K562 (cell line): ENCODE data around the gene HPSE2. TPM values are rescaled to one million over a fixed set of nuclear protein-coding genes. Genes with fewer than 3 reads are reported as not detected.

Experiments
- BRF1 ChIP-seq: IDR thresholded peaks from 3 replicates; pipeline ENCODE4 v1.6.1; 2011; ENCODE audit warnings: borderline replicate concordance, mild to moderate bottlenecking; ENCODE audit not compliant: insufficient read length; ENCODE audit errors: extremely low read depth
- CBFB ChIP-seq: sonication (generic); formaldehyde crosslinking; IDR thresholded peaks from 2 replicates; pipeline ENCODE4 v1.4.0; 2020; ENCODE audit warnings: mild to moderate bottlenecking, missing genetic modification reagents
- FUS ChIP-seq: fragments of 200-400 bp; formaldehyde crosslinking; optimal IDR thresholded peaks from 2 replicates; pipeline ENCODE3; 2017; ENCODE audit warnings: low read depth, low read length
- MBD1 ChIP-seq: fragments of 250-450 bp; sonication (Bioruptor Pico); IDR thresholded peaks from 2 replicates; pipeline ENCODE4 v1.8.0; 2022; ENCODE audit warnings: inconsistent platforms
- PML ChIP-seq: IDR thresholded peaks from 2 replicates; pipeline ENCODE4 v1.6.1; 2012; ENCODE audit warnings: low read length, inconsistent platforms
- POLR2AphosphoS5 ChIP-seq: IDR thresholded peaks from 2 replicates; pipeline ENCODE4 v1.6.1; 2011; ENCODE audit warnings: mild to moderate bottlenecking, low read depth, low read length, moderate library complexity; ENCODE audit not compliant: control insufficient read depth, insufficient read depth
- POLR2B ChIP-seq: fragments of 450-650 bp; IDR thresholded peaks from 2 replicates; pipeline ENCODE4 v1.6.1; 2018; ENCODE audit warnings: low read depth; ENCODE audit not compliant: partially characterized antibody
- RBFOX2 ChIP-seq: fragments of 200-400 bp; formaldehyde crosslinking; IDR thresholded peaks from 2 replicates; pipeline ENCODE4 v1.6.1; 2017; ENCODE audit warnings: low read depth, mild to moderate bottlenecking, low read length, moderate library complexity
- SMARCE1 ChIP-seq: fragments of 450-650 bp; IDR thresholded peaks from 2 replicates; pipeline ENCODE4 v1.7.1; 2016; ENCODE audit warnings: mild to moderate bottlenecking
- TAF15 ChIP-seq: fragments of 200-400 bp; formaldehyde crosslinking; IDR thresholded peaks from 2 replicates; pipeline ENCODE4 v1.6.1; 2017; ENCODE audit warnings: mild to moderate bottlenecking, low read depth, low read length, moderate library complexity
- TFAM ChIP-seq: fragments of 250-450 bp; sonication (Bioruptor Pico); conservative IDR thresholded peaks from 2 replicates; pipeline ENCODE4 v1.5.0; 2021; ENCODE audit warnings: mild to moderate bottlenecking, moderate library complexity
- ZBTB12 ChIP-seq: fragments of 250-450 bp; sonication (Bioruptor Pico); IDR thresholded peaks from 2 replicates; pipeline ENCODE4 v1.4.0; 2020
- ZBTB40 ChIP-seq, 2 experiments: fragments of 450-650 bp in 1 of 2; sonication (generic) in 1 of 2; formaldehyde crosslinking in 1 of 2; IDR thresholded peaks; 2 replicates each; pipeline versions ENCODE4 v1.7.1 to v1.9.0; 2016 to 2022; ENCODE audit warnings: inconsistent platforms in 1 of 2, mild to moderate bottlenecking in 1 of 2, missing genetic modification reagents in 1 of 2
- ZC3H11A ChIP-seq: IDR thresholded peaks from 2 replicates; pipeline ENCODE4 v1.6.1; 2012; ENCODE audit warnings: low read depth, low read length, improper control_type of control experiment
- polyA plus RNA-seq, 8 experiments: library from polyadenylated mRNA; depleted of rRNA in 4 of 8; stranded (reverse) in 5 of 8; unstranded in 3 of 8; fragments of >200 nt; fragmentation: Nextera tagmentation in 2 of 8; fragmentation: Illumina TruSeq in 1 of 8; extraction: Ambion mirVana in 2 of 8; extraction: Trizol in 1 of 8; gene quantifications; 2 replicates each; pipeline versions ENCODE4 v1.2.1 to v1.2.3, GENCODE V29; 2011 to 2014; ENCODE audit warnings: inconsistent platforms in 1 of 8, missing spikeins in 1 of 8
- total RNA-seq, 7 experiments: library from RNA; depleted of rRNA in 6 of 7; stranded (reverse); fragments of >200 nt in 6 of 7; fragmentation: Illumina TruSeq in 2 of 7; extraction: Trizol in 2 of 7; gene quantifications; 2 replicates each; pipeline versions ENCODE4 v1.2.1 to v1.2.3, GENCODE V29; 2011 to 2021; ENCODE audit warnings: low replicate concordance in 1 of 7

HPSE2 gene
- total and polyA plus RNA-seq, 9 of the 15 experiments (the other 6 are each of a cell fraction or from before 2014, with no cell fraction given) = 0.03 to 0.10 (median 0.04) TPM; not detected in 2

GRCh38 chr10:98458809-98459784 is 776.6 kb downstream of the HPSE2 start (continued):
- TF ChIP-seq TFAM (CRISPR knock-in tag) (no peak), ZC3H11A (no peak), RBFOX2 (no peak), BRF1 (no peak), TAF15 (no peak), CBFB (CRISPR knock-in tag) (0 out of 2 replicates have a peak, but pooled peaks have one; percentile 70), SMARCE1 (peak; percentile 67; the same call in 1 of the 2 replicates), ZBTB40 (IDR thresholded peaks at IDR 0.05) (no peak), ZBTB40 (CRISPR knock-in tag; IDR thresholded peaks at IDR 0.05) (no peak), MBD1 (CRISPR knock-in tag) (no peak), POLR2B (no peak), ZBTB12 (CRISPR knock-in tag) (no peak), PML (0 out of 2 replicates have a peak, but pooled peaks have one; percentile 45), FUS (no peak), POLR2AphosphoS5 (peak; percentile 65)
